Measurements from ENCODE around the gene TRAPPC4. TPM values are rescaled to one million over a fixed set of nuclear protein-coding genes. Genes with fewer than 3 reads are reported as not detected.
A peak's percentile ranks its signal among the peaks of the same experiment; 100 is the strongest.
"Not testable (repeated sequence)": the region's sequence is repeated elsewhere in the genome, so short reads cannot be mapped to it uniquely, and the experiment has no call there.

The TRAPPC4 gene
- total and polyA plus RNA-seq, 12 donors = 14.6 to 95.1 (median 37.5) TPM

DNA sequence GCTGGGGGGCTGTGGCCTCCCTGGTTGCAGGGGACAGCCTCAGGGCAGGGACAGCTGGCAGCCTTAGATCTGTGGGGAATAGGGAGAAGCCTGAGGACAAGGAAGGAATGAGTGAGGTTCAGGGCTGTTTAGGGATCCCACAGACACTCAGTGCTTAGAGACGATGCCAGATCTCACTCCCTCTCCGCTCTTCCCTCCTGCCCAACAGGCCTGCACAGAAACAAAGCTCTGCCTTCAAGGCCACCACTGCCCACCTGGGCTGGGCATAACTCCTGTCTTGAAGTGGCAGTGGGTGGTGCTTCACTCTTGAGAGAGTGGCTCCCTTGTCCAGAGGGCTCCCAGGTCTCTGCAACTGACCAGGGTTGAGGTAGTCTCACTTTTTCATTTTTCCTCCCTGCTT is 33.7 kb upstream of the TRAPPC4 start:
- ATAC-seq = no peak

GRCh38 chr11:118988280-118988679 is 30.3 kb upstream of the TRAPPC4 start:
- Histone ChIP-seq H3K36me3 (no peaks in the 10 kb centered on the region), H3K27ac (no peak overlapping the region), H3K27me3 (no peaks in the 10 kb centered on the region), H3K9me3 (no peaks in the 10 kb centered on the region), H3K4me1 (no peaks in the 10 kb centered on the region), H3K4me3 (no peak overlapping the region)
- DNase-seq (no peak), ATAC-seq (no peak)
- intact Hi-C loops (cut with DNase I) = no loop called here
- TF ChIP-seq, protein P1, sequence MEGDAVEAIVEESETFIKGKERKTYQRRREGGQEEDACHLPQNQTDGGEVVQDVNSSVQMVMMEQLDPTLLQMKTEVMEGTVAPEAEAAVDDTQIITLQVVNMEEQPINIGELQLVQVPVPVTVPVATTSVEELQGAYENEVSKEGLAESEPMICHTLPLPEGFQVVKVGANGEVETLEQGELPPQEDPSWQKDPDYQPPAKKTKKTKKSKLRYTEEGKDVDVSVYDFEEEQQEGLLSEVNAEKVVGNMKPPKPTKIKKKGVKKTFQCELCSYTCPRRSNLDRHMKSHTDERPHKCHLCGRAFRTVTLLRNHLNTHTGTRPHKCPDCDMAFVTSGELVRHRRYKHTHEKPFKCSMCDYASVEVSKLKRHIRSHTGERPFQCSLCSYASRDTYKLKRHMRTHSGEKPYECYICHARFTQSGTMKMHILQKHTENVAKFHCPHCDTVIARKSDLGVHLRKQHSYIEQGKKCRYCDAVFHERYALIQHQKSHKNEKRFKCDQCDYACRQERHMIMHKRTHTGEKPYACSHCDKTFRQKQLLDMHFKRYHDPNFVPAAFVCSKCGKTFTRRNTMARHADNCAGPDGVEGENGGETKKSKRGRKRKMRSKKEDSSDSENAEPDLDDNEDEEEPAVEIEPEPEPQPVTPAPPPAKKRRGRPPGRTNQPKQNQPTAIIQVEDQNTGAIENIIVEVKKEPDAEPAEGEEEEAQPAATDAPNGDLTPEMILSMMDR (IDR thresholded peaks at IDR 0.05) = no peak
- 89 to 93% methylated on average over 5 of the region's 5 CpGs for WGBS, 2 donors

More for the DNA sequence above, 33.7 kb upstream of the TRAPPC4 start:
- Histone ChIP-seq H3K4me3 (no peak overlapping the region), H3K36me3 (no peaks in the 10 kb centered on the region), H3K4me1 (peaks cover 0 to 12% (median 6%) of the 10 kb centered on the region in 9 donors), H3K27ac (no peak overlapping the region), H3K27me3 (no peaks in the 10 kb centered on the region), H3K9me3 (no peaks in the 10 kb centered on the region)
- WGBS, 2 donors = 57 to 72% methylated on average over 2 of the region's 2 CpGs
- intact Hi-C loops (cut with DNase I) = no loop called here
- TF ChIP-seq, protein P1 (IDR thresholded peaks at IDR 0.05) = no peak
- DNase-seq = no peak

DNA sequence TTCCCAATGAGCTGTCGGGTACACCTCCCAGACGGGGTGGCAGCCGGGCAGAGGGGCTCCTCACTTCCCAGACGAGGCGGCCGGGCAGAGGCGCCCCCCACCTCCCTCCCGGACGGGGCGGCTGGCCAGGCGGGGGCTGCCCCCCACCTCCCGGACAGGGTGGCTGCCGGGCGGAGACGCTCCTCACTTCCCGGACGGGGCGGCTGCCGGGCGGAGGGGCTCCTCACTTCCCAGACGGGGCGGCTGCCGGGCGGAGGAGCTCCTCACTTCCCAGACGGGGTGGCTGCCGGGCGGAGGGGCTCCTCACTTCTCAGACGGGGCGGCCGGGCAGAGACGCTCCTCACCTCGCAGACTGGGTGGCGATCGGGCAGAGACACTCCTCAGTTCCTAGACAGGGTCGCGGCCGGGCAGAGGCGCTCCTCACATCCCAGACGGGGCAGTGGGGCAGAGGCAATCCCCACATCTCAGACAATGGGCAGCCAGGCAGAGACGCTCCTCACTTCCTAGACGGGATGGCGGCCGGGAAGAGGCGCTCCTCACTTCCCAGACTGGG is 27.0 kb upstream of the TRAPPC4 start:
- H3K9me3 ChIP-seq; intact Hi-C loops (cut with DNase I); ATAC-seq; DNase-seq; H3K27me3 ChIP-seq; H3K4me3 ChIP-seq; H3K27ac ChIP-seq; H3K4me1 ChIP-seq; H3K36me3 ChIP-seq: not testable (repeated sequence)
- WGBS, 2 donors = 96% methylated on average over 26 to 43 of the region's 44 CpGs

DNA sequence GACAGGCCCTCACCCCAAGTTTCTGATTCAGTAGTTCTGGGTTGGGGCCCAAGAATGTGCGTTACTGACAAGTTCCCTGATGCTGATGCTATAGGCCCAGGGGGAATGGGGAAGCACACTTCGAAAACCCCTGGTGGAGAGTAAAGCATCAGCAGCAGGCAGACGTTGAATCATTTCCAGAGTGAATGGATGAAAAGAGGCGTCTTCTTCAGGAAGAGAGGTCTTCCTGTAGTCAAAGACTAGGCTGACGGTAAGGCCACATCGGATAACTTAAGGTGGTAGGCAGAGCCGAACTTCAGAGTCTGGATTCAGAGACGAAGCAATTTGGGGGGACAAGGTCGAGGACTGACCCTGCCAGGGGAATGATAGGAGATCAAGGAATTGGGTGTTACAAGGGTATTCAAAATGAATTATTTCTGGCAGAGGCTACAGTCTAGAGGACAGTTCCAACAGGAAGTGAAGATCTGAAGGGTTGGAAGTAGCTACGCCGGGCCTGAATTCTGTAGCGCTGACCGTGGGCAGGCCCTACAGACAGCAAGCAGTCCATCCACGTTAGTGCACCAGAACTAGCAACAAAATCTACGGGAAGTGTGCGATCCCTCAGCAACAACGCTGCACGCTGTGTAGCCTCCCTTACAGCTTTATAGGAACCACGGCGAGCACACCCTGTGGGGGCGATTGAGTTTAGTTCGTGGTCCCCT is 21.5 kb upstream of the TRAPPC4 start:
- Histone ChIP-seq H3K27ac (peak overlapping the region in 9 of 10 donors; percentile 80 to 91 (median 90)), H3K36me3 (peaks cover 0 to 33% (median 24%) of the 10 kb centered on the region in 9 donors), H3K9me3 (no peaks in the 10 kb centered on the region), H3K4me3 (peak overlapping the region; percentile 74 to 100 (median 82)), H3K4me1 (peaks cover 4 to 36% (median 26%) of the 10 kb centered on the region in 9 donors), H3K27me3 (no peaks in the 10 kb centered on the region)
- TF ChIP-seq, protein P1 (IDR thresholded peaks at IDR 0.05) = peak in 1 of 9 donors; percentile 25
- ATAC-seq = peak; percentile 6 to 63 (median 34)
- WGBS, 2 donors = 17 to 18% methylated on average over 22 of the region's 22 CpGs
- no peak for DNase-seq
- intact Hi-C loops (cut with DNase I) = no loop called here

All from heart right ventricle (tissue), 16 donors.